ENCODE data around the gene RCVRN.

- TF ChIP-seq CTCF (IDR thresholded peaks at IDR 0.05; ENCODE audit: insufficient read depth, low read length, poor library complexity, severe bottlenecking) (no peak), EZH2phosphoT487 (conservative IDR thresholded peaks at IDR 0.05; ENCODE audit: low read length) (no peak)
Observed at GRCh38 chr17:9942885-9943284, 37.8 kb upstream of the RCVRN start.
